Measurements from ENCODE around the gene PPP2CA.
"Not testable (repeated sequence)": the region's sequence is repeated elsewhere in the genome, so short reads cannot be mapped to it uniquely, and the experiment has no call there.

Gene PPP2CA

GRCh38 chr5:134189031-134189430, 36.8 kb downstream of the PPP2CA start:
- no peak for DNase-seq (ENCODE audit: low read depth, low spot score)

- no peak for DNase-seq (ENCODE audit: low read depth, low spot score)
These were observed 37.8 kb downstream of the PPP2CA start for GRCh38 chr5:134188092-134188491.

GRCh38 chr5:134184155-134185135, 41.4 kb downstream of the PPP2CA start:
- DNase-seq (ENCODE audit: low read depth, low spot score), result no peak

DNA sequence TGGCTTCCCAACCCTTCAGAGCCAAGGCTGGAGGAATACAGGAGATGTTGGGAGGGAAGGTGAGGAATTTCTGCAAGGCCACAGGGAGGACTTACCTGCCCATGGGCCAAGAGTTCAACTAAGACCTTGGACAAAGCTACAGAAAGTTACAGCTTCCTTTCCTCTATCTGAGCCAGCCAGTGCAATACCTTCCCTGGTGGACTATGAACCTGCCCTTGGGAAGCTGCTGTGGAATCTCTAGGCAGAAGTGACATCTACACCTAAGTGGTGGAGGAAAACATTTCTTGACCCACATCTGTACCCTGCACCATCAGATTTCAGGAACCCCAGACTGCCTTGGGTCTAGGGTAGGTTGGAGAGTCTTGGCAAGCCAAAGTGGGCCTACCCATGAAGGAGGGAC, 42.4 kb downstream of the PPP2CA start:
- no peak for DNase-seq (ENCODE audit: low read depth, low spot score)

GRCh38 chr5:134178096-134178419, 47.8 kb downstream of the PPP2CA start:
- DNase-seq (ENCODE audit: low read depth, low spot score), result no peak

GRCh38 chr5:134177369-134178095, 48.3 kb downstream of the PPP2CA start:
- DNase-seq (ENCODE audit: low read depth, low spot score), result no peak

DNA sequence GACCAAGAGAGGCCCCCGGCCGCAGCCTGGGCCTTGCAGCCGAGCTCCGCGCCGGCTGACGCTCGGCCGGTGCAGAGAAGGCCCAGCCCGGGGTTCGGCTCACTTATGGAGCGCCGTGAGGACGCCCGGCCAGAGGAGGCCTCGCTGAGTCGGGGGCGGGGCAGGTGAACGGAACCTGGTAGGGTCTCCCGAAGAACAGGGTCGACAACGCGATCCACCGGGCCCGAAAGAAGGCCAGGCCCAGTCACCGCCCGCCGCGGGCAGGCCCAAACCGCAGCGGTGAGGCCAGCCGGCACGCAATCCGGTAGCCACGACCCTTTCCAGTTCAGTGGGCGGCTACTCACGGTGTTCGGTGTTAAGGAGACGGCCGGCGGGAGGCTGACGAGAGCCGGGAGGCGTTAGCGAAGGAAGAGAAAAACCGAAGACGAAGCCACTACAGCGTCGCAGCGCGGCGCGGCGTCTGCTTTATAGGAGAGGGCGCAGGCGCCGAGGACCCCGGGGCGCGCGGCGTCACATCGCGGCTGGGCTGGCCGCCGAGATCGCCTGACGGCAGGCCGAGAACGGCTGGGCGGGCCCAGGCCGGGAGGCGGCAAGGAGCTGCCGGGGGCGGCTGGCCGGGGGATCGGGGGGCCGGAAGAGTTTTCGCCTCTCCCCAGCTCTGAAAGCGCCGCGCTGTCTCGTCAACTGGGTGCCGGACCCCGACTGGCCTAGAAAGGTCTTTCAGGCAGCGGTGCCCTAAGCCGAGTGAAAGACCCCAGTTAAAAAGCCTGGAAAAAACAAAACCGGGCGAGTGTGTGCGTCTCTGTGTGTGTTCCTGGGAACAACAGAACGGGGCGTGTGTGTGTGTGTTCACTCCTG, 49.1 kb downstream of the PPP2CA start, which contains the start of gene SKP1:
TSS of gene SKP1 (minus strand) at position 440 of the 858 bp plus-strand sequence. CDS start 2,928 bp downstream, outside the sequence.
- peak; percentile 55 for DNase-seq (ENCODE audit: low read depth, low spot score)

DNA sequence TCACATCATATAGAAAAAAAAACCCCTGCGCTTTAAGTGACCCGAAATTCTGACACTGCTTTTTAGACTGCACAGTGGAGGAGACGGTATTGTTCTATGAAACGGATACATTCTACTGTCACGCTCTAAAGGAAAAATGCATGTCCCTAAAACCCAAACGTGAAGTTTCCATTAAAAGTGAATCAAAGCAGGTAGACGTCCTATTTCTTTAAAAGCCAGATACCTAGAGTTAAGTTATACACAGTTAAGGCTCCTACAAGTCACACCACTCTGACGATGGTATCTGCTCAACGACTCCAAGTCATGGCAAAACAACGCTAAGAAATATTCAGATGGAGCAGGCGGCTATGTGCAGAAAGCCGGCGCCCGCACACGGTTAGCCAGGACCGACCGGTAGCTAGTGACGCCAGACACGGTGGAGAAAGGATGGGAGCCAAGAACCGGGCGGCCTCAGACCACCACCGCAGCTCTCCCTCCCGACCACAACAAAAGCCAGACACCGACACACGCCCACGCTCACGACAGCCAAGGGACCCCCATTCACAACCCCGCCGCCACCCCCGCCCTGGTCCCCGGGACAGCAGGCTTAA, 49.9 kb downstream of the PPP2CA start:
- DNase-seq (ENCODE audit: low read depth, low spot score), result no peak

DNA sequence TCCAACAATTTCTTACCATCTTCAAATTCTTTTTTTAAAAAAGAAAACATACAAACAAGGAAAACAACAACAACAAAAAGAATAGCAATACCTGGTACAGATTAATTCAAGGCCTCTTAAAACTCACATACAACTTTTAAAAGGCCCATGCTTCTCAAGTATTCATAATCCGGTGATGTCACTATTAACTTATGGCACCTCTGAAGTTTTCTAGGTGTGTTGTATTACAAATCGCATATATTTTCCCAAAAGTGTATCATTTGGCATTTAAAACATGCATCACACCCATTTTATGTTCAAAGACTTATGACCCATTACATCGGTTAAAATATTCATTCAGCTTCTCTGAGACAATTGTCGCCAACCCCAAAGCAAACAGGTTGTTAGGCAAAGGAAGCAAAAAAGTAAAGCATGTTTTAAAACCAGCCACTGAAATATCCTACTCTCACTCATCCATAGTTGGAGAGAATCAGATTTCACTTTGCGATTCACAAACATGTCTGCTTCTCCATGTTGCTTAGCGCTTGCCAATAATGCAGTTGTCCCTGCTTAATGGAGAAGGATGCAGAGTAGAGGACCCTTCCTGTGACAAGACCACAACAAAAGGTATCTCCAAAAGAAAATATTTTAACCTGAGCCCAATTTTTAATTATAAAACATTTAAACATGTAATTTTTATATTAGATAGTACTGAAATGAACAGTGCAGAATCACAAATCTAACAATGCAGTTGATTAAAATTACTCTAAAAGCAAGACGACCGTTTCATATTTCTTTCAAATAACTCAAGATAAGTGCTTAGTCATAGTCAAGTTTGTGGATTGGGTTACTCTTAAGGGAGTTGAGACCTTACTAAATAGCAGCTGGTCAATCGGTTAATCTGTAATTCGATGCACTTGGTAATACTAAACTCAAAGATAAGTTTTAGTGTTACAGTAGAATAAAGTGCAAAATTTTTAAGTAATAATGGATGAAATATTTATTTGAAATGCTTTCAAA, 50.7 kb downstream of the PPP2CA start:
- DNase-seq (ENCODE audit: low read depth, low spot score), result no peak

GRCh38 chr5:134171972-134172371, 53.9 kb downstream of the PPP2CA start:
- DNase-seq (ENCODE audit: low read depth, low spot score), result no peak

DNA sequence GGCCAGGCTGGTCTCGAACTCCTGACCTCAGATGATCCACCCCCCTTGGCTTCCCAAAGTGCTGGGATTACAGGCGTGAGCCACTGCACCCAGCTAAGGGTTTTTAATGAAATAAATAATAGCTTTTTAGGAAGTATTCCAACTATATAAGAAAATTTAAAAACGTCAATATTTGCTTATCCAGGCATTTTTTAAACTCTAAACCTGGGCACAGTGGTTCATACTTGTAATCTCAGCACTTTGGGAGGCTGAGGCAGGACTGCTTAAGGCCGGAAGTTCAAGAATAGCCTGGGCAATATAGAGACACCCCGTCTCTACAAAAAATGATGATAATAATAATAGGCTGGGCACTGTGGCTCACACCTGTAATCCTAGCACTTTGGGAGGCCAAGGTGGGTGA, 63.3 kb downstream of the PPP2CA start:
- DNase-seq (ENCODE audit: low read depth, low spot score), result no peak

- no peak for DNase-seq (ENCODE audit: low read depth, low spot score)
These were observed 64.1 kb downstream of the PPP2CA start for GRCh38 chr5:134161513-134162395.

GRCh38 chr5:134153657-134154056, 72.2 kb downstream of the PPP2CA start:
- no peak for DNase-seq (ENCODE audit: low read depth, low spot score)

DNA sequence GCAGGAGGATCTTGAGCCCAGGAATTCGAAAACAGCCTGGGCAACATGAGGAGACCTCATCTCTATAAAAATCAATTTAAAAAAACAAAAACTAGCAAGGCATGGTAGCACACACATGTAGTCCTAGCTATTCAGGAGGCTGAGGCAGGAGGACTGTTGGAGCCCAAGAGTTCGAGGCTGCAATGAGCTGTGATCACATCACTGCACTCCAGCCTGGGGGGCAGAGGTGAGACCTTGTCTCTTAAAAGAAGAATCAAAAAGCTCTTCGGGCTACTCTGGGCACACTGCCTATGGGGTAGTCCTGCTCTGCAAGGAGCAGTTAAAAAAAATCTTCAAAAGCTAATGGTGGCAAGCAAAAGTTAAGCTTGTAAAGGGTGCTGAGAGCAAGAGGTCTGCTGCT, 72.6 kb downstream of the PPP2CA start:
- no peak for DNase-seq (ENCODE audit: low read depth, low spot score)

DNA sequence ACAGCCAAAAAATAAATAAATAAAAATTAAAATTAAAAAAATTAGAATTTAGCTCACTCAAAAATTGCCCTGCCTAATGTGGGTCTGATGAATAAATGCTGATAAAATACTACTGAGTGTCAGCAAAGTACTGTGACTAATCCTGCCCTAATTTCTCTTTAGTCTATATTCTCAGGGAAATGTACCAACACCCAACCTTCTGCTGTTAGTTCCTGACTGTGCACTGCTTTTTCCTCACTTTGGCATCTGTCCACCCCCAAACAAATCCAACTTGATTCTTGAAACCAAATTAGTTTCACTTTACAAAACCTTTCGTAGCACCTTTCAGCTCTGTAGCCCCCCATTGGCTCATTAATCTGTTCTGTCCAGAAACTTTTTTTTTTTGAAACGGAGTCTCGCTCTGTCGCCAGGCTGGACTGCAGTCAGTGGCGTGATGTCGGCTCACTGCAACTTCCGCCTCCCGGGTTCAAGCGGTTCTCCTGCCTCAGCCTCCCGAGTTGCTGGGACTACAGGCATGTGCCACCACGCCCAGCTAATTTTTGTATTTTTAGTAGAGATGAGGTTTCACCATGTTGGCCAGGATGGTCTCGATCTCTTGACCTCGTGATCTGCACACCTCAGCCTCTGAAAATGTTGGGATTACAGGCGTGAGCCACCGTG, 73.6 kb downstream of the PPP2CA start:
- DNase-seq (ENCODE audit: low read depth, low spot score), result not testable (repeated sequence)

GRCh38 chr5:134151723-134152122, 74.2 kb downstream of the PPP2CA start:
- no peak for DNase-seq (ENCODE audit: low read depth, low spot score)

- DNase-seq (ENCODE audit: low read depth, low spot score), result no peak
These were observed 76.1 kb downstream of the PPP2CA start for GRCh38 chr5:134149571-134150303.

GRCh38 chr5:134148986-134149539, 76.8 kb downstream of the PPP2CA start:
- no peak for DNase-seq (ENCODE audit: low read depth, low spot score)

Data from smooth muscle cell of the brain vasculature (primary cell).